ENCODE data around the gene HRAS. TPM values are rescaled to one million over a fixed set of nuclear protein-coding genes. Genes with fewer than 3 reads are reported as not detected.

Gene HRAS
- total and polyA plus RNA-seq, 2 of the 13 experiments (the other 11 are each of a cell fraction or from before 2014, with no cell fraction given) = 32.9 to 50.0 TPM

DNA sequence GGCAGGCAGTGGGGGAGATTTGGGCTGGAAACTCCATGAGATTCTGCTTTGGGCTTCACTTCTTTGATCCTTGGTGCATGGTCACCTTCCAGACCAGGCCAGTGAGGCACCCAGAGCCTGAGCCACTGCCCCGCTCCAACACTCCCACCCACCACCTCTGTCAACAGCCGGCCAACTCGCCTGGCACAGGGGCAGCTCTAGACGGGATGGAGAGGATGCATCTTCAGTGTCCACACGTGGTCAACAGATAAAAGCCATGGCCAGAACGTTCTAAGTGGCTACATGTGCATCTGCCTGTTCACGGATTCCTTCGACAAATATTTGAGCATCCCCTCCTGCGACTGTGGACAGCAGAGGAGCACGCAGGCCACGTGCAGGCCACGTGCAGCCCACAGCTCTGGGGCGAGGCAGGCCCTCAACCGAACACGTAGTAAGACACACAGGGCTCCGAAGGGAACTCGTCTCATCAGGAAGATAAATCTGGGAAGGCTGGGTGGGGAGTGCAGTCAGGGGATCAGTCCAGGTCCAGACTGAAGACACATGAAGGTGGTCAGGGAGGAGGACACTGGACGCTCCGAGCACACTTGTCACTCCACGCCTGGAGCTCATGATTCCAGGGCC lies 3.2 kb upstream of the HRAS start (continued):
- TF ChIP-seq, protein P1, sequence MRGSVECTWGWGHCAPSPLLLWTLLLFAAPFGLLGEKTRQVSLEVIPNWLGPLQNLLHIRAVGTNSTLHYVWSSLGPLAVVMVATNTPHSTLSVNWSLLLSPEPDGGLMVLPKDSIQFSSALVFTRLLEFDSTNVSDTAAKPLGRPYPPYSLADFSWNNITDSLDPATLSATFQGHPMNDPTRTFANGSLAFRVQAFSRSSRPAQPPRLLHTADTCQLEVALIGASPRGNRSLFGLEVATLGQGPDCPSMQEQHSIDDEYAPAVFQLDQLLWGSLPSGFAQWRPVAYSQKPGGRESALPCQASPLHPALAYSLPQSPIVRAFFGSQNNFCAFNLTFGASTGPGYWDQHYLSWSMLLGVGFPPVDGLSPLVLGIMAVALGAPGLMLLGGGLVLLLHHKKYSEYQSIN (CRISPR knock-in tag; IDR thresholded peaks at IDR 0.05; ENCODE audit: borderline replicate concordance) = no peak
- TF ChIP-seq ZNF142 (CRISPR knock-in tag; IDR thresholded peaks at IDR 0.05) = no peak
- TF ChIP-seq CEBPB (IDR thresholded peaks at IDR 0.05; ENCODE audit: borderline replicate concordance, low read depth, low read length) = no peak
- TF ChIP-seq TGIF2 (CRISPR knock-in tag; IDR thresholded peaks at IDR 0.05) = no peak
- TF ChIP-seq, protein P2, sequence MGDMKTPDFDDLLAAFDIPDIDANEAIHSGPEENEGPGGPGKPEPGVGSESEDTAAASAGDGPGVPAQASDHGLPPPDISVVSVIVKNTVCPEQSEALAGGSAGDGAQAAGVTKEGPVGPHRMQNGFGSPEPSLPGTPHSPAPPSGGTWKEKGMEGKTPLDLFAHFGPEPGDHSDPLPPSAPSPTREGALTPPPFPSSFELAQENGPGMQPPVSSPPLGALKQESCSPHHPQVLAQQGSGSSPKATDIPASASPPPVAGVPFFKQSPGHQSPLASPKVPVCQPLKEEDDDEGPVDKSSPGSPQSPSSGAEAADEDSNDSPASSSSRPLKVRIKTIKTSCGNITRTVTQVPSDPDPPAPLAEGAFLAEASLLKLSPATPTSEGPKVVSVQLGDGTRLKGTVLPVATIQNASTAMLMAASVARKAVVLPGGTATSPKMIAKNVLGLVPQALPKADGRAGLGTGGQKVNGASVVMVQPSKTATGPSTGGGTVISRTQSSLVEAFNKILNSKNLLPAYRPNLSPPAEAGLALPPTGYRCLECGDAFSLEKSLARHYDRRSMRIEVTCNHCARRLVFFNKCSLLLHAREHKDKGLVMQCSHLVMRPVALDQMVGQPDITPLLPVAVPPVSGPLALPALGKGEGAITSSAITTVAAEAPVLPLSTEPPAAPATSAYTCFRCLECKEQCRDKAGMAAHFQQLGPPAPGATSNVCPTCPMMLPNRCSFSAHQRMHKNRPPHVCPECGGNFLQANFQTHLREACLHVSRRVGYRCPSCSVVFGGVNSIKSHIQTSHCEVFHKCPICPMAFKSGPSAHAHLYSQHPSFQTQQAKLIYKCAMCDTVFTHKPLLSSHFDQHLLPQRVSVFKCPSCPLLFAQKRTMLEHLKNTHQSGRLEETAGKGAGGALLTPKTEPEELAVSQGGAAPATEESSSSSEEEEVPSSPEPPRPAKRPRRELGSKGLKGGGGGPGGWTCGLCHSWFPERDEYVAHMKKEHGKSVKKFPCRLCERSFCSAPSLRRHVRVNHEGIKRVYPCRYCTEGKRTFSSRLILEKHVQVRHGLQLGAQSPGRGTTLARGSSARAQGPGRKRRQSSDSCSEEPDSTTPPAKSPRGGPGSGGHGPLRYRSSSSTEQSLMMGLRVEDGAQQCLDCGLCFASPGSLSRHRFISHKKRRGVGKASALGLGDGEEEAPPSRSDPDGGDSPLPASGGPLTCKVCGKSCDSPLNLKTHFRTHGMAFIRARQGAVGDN (CRISPR knock-in tag; IDR thresholded peaks at IDR 0.05) = peak; percentile 94
- TF ChIP-seq ZBTB40 (IDR thresholded peaks at IDR 0.05) = no peak
- TF ChIP-seq ZBTB40 (CRISPR knock-in tag; IDR thresholded peaks at IDR 0.05) = peak; percentile 78; the same call in 1 of the 2 replicates
